Neural cell (in vitro differentiated cells): ENCODE measurements around the gene KRTAP10-2. TPM values are rescaled to one million over a fixed set of nuclear protein-coding genes. Genes with fewer than 3 reads are reported as not detected.
"Not testable (repeated sequence)": the region's sequence is repeated elsewhere in the genome, so short reads cannot be mapped to it uniquely, and the experiment has no call there.

Experiments used
- H2AFZ ChIP-seq: fragments of 200-600, 300-800 bp; sonication (generic), shearing (Covaris generic); 2 replicates; pipeline ENCODE4 v1.6.0; 2014; ENCODE audit warnings: low read depth, mild to moderate bottlenecking, antibody characterized with exemption, low read length, moderate library complexity
- H3F3A ChIP-seq: fragments of 200-600 bp; shearing (Covaris generic); 2 replicates; pipeline ENCODE4 v1.6.1; 2016; ENCODE audit warnings: mild to moderate bottlenecking, moderate library complexity, mixed read lengths, antibody characterized with exemption, low read length; ENCODE audit not compliant: insufficient read depth, poor library complexity, severe bottlenecking
- H3K27ac ChIP-seq: fragments of 200-600, 300-800 bp; sonication (generic), shearing (Covaris generic); 2 replicates; pipeline ENCODE4 v1.5.1; 2014; ENCODE audit warnings: mild to moderate bottlenecking, low read length, moderate library complexity
- H3K27me3 ChIP-seq: fragments of 300-800, 200-600 bp; sonication (generic), shearing (Covaris generic); 2 replicates; pipeline ENCODE4 v1.6.0; 2014; ENCODE audit warnings: mild to moderate bottlenecking, low read depth, low read length, moderate library complexity; ENCODE audit not compliant: insufficient read depth
- H3K36me3 ChIP-seq: fragments of 300-800, 200-600 bp; sonication (generic), shearing (Covaris generic); 2 replicates; pipeline ENCODE4 v1.5.1; 2014; ENCODE audit warnings: mild to moderate bottlenecking, antibody characterized with exemption, low read length, moderate library complexity; ENCODE audit not compliant: insufficient read depth
- H3K4me2 ChIP-seq: fragments of 300-800, 200-600 bp; sonication (generic), shearing (Covaris generic); 2 replicates; pipeline ENCODE4 v1.6.0; 2014; ENCODE audit warnings: mild to moderate bottlenecking, low read length
- H3K4me3 ChIP-seq: fragments of 300-800, 200-600 bp; sonication (generic), shearing (Covaris generic); 2 replicates; pipeline ENCODE4 v1.5.1; 2014; ENCODE audit warnings: mild to moderate bottlenecking, low read length, moderate library complexity
- H3K79me2 ChIP-seq: fragments of 200-600 bp; shearing (Covaris generic); replicated peaks from 2 replicates; pipeline ENCODE4 v1.6.0; 2014; ENCODE audit warnings: mild to moderate bottlenecking, low read length, moderate library complexity; ENCODE audit not compliant: insufficient read depth
- H3K9ac ChIP-seq: fragments of 300-800, 200-600 bp; sonication (generic), shearing (Covaris generic); 2 replicates; pipeline ENCODE4 v1.6.1; 2016; ENCODE audit warnings: mild to moderate bottlenecking, low read length, mixed read lengths
- H3K9me2 ChIP-seq: fragments of 200-600 bp; shearing (Covaris generic); 2 replicates; pipeline ENCODE4 v1.6.1; 2016; ENCODE audit warnings: mild to moderate bottlenecking, low read length, mixed read lengths; ENCODE audit not compliant: insufficient read depth
- H3K9me3 ChIP-seq: fragments of 200-600, 300-800 bp; sonication (generic), shearing (Covaris generic); 2 replicates; pipeline ENCODE4 v1.6.1; 2016; ENCODE audit warnings: mild to moderate bottlenecking, mixed run types, low read length, moderate library complexity, mixed read lengths
- H4K20me1 ChIP-seq: fragments of 200-600 bp; shearing (Covaris generic); 2 replicates; pipeline ENCODE4 v1.6.1; 2016; ENCODE audit warnings: mild to moderate bottlenecking, mixed run types; ENCODE audit not compliant: insufficient read depth
- CTCF ChIP-seq: fragments of 450-650 bp; IDR thresholded peaks from 2 replicates; pipeline ENCODE4 v1.5.1; 2014; ENCODE audit warnings: antibody characterized with exemption, mild to moderate bottlenecking, moderate library complexity; ENCODE audit not compliant: poor library complexity, severe bottlenecking
- EP300 ChIP-seq: fragments of 450-650 bp; conservative IDR thresholded peaks from 2 replicates; pipeline ENCODE4 v1.6.1; 2014; ENCODE audit warnings: antibody characterized with exemption, mild to moderate bottlenecking, moderate library complexity; ENCODE audit not compliant: poor library complexity, severe bottlenecking
- EZH2 ChIP-seq: fragments of 200-600, 300-800 bp; shearing (Covaris generic), sonication (generic); IDR thresholded peaks from 2 replicates; pipeline ENCODE4 v1.6.1; 2014; ENCODE audit warnings: antibody characterized with exemption, low read length, borderline replicate concordance, mild to moderate bottlenecking; ENCODE audit not compliant: insufficient read depth, poor library complexity, severe bottlenecking
- MXI1 ChIP-seq: fragments of 450-650 bp; conservative IDR thresholded peaks from 2 replicates; pipeline ENCODE4 v1.6.1; 2014; ENCODE audit warnings: antibody characterized with exemption, mild to moderate bottlenecking; ENCODE audit not compliant: poor library complexity, severe bottlenecking
- POLR2AphosphoS5 ChIP-seq: IDR thresholded peaks from 2 replicates; pipeline ENCODE4 v1.6.1; 2012
- RAD21 ChIP-seq: fragments of 450-650 bp; conservative IDR thresholded peaks from 2 replicates; pipeline ENCODE4 v1.6.1; 2014; ENCODE audit warnings: antibody characterized with exemption, mild to moderate bottlenecking, moderate library complexity
- REST ChIP-seq: IDR thresholded peaks from 2 replicates; pipeline ENCODE4 v1.6.1; 2012; ENCODE audit warnings: borderline replicate concordance
- SMC3 ChIP-seq: fragments of 450-650 bp; conservative IDR thresholded peaks from 2 replicates; pipeline ENCODE4 v1.6.1; 2014; ENCODE audit warnings: antibody characterized with exemption, mild to moderate bottlenecking, moderate library complexity; ENCODE audit not compliant: poor library complexity
- TAF1 ChIP-seq: IDR thresholded peaks from 2 replicates; pipeline ENCODE4 v1.6.1; 2012; ENCODE audit warnings: low read depth
- polyA minus RNA-seq: library from RNA; depleted of rRNA, polyadenylated mRNA; stranded (reverse); fragments of >200 nt; gene quantifications from 2 replicates; pipeline ENCODE4 v1.2.3, GENCODE V29; 2014
- polyA plus RNA-seq: library from polyadenylated mRNA; depleted of rRNA; stranded (reverse); fragments of >200 nt; gene quantifications from 2 replicates; pipeline ENCODE4 v1.2.3, GENCODE V29; 2014

KRTAP10-2 gene
- not detected in 2 replicates for polyA plus RNA-seq
- not detected in 2 replicates for polyA minus RNA-seq

GRCh38 chr21:44551340-44551961 is at the start of gene KRTAP10-2:
Gene KRTAP10-2, minus strand, starts transcription at chr21:44551505. Its CDS starts 47 bp downstream, at chr21:44551458.
- Histone ChIP-seq H3F3A (no peaks in the 10 kb centered on the region), H2AFZ (no peak within 1 kb of the TSS), H3K9me2 (no peaks in the 10 kb centered on the region), H3K27me3 (no peaks in the 10 kb centered on the region), H3K4me3 (no peak within 1 kb of the TSS), H3K9ac (no peak within 1 kb of the TSS), H3K27ac (no peak within 1 kb of the TSS), H3K36me3 (no peaks in the 10 kb centered on the region), H3K9me3 (no peaks in the 10 kb centered on the region), H4K20me1 (no peaks in the 10 kb centered on the region), H3K79me2 (no peaks in the 10 kb centered on the region), H3K4me2 (no peak within 1 kb of the TSS)
- TF ChIP-seq CTCF = no peak
- no peak for TF ChIP-seq SMC3
- TF ChIP-seq TAF1 = no peak
- TF ChIP-seq RAD21 = no peak
- no peak for TF ChIP-seq POLR2AphosphoS5
- TF ChIP-seq MXI1 = no peak
- no peak for TF ChIP-seq REST
- no peak for TF ChIP-seq EP300
- TF ChIP-seq EZH2 = no peak

- not testable (repeated sequence) for H4K20me1 ChIP-seq, H3K27ac ChIP-seq, H3K4me2 ChIP-seq, H3F3A ChIP-seq, H3K27me3 ChIP-seq, H3K9ac ChIP-seq, H3K9me2 ChIP-seq, H2AFZ ChIP-seq, H3K9me3 ChIP-seq, H3K36me3 ChIP-seq, H3K4me3 ChIP-seq, H3K79me2 ChIP-seq
Observed at GRCh38 chr21:44601091-44601490, 49.8 kb upstream of the KRTAP10-2 start.

GRCh38 chr21:44600118-44600978 is 49.0 kb upstream of the KRTAP10-2 start, which contains the start of gene KRTAP10-7:
Gene KRTAP10-7, plus strand, starts transcription at chr21:44600597. Its CDS starts 25 bp downstream, at chr21:44600622.
- H2AFZ ChIP-seq, H3K4me3 ChIP-seq, H3K27ac ChIP-seq, H3K9me3 ChIP-seq, H3K79me2 ChIP-seq, H3K36me3 ChIP-seq, H4K20me1 ChIP-seq, H3K9ac ChIP-seq, H3F3A ChIP-seq, H3K4me2 ChIP-seq, H3K27me3 ChIP-seq, H3K9me2 ChIP-seq: not testable (repeated sequence)
